Activated CD8-positive, alpha-beta memory T cell treated with anti-CD3 and anti-CD28 coated beads, Interleukin-2, amount 10 ng/mL, durations not matched to agents 7 days and 5 days (primary cell): ENCODE data around the gene SLC25A42. TPM values are rescaled to one million over a fixed set of nuclear protein-coding genes. Genes with fewer than 3 reads are reported as not detected.

Experiments used
- ATAC-seq: fragments of 150-1000 bp; cut with Tn5 transposase; one replicate; pipeline ENCODE4 v1.10.0; 2021; ENCODE audit warnings: moderate library complexity
- CTCF ChIA-PET: fragments of 350-600 bp; sonication (Branson Sonifier 250); formaldehyde crosslinking; loops from one replicate; lab custom pipeline; 2021; ENCODE audit warnings: antibody characterized with exemption; lab: Charles Lee
- DNase-seq: peaks from one replicate; pipeline ENCODE4 v3.0.0-alpha.2; 2020
- H3K27ac Mint-ChIP-seq: one replicate; pipeline ENCODE4 v1.8.0; 2021; ENCODE audit warnings: mild to moderate bottlenecking, mixed read lengths
- H3K27me3 Mint-ChIP-seq: one replicate; pipeline ENCODE4 v1.8.0; 2021; ENCODE audit warnings: mixed read lengths
- H3K36me3 Mint-ChIP-seq: one replicate; pipeline ENCODE4 v1.8.0; 2021; ENCODE audit warnings: mild to moderate bottlenecking, mixed read lengths
- H3K4me1 Mint-ChIP-seq: one replicate; pipeline ENCODE4 v1.8.0; 2021; ENCODE audit warnings: mixed read lengths
- H3K4me3 Mint-ChIP-seq: one replicate; pipeline ENCODE4 v1.8.0; 2021; ENCODE audit warnings: mild to moderate bottlenecking, moderate library complexity, mixed read lengths
- H3K9me3 Mint-ChIP-seq: one replicate; pipeline ENCODE4 v1.8.0; 2022; ENCODE audit warnings: low read depth, mixed read lengths
- total RNA-seq, 2 experiments: library from RNA; stranded (reverse); gene quantifications; one replicate each; pipeline ENCODE4 v1.2.3, GENCODE V29; 2021

SLC25A42 gene
- total RNA-seq, 2 experiments from 2014 or later: 15.6 to 18.7 TPM

DNA sequence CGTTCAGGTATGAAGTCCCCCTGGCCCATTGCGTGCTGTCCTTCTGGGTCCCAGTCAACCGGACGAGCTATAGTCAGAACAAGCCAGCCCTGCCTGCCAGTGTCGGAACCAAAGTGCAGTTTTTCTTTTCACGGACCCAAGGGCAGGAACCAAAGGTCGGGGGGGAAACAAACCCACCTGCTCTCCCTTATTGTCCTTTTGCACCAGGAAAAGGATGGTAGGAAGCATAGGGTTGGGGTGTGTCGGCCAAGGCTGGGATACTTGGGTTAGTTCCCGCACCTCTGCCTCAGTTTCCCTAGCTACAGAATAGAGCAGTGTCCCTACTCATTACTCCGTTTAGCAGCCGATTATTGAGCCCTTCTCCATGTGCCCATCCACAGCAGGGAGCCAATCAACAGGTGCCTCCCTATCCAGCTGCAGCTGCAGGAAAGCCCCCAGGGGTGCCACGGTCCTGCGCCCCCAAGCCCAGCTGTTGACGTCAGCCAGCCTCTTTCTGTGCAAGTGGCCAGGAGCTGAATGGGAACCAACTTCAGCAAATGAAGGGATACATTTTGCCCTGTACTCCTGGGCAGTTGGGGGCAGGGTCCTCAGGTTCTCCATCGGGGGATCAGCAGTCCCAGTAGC lies 9.4 kb upstream of the SLC25A42 start:
- Mint-ChIP-seq H3K36me3 (no peaks in the 10 kb centered on the region), H3K9me3 (no peaks in the 10 kb centered on the region), H3K4me1 (no peaks in the 10 kb centered on the region), H3K27me3 (no peaks in the 10 kb centered on the region), H3K27ac (no peak overlapping the region), H3K4me3 (no peak overlapping the region)
- ATAC-seq (no peak), DNase-seq (no peak)
- CTCF ChIA-PET: interaction anchor here (1.0 to 1.8 kb wide), 4 partner anchors 9 to 89 kb away, joined by 3 to 10 read pairs (median 4); partner anchors contain the start of gene SLC25A42

- no peak for DNase-seq
- ATAC-seq: no peak
- Mint-ChIP-seq H3K36me3 (no peaks in the 10 kb centered on the region), H3K4me3 (no peak overlapping the region), H3K4me1 (no peaks in the 10 kb centered on the region), H3K27me3 (no peaks in the 10 kb centered on the region), H3K9me3 (no peaks in the 10 kb centered on the region), H3K27ac (no peak overlapping the region)
- CTCF ChIA-PET: interaction anchor here (1.0 to 1.8 kb wide), 4 partner anchors 8 to 89 kb away, joined by 3 to 10 read pairs (median 4); partner anchors contain the start of gene SLC25A42
Observed at GRCh38 chr19:19054939-19055440, 8.8 kb upstream of the SLC25A42 start.

DNA sequence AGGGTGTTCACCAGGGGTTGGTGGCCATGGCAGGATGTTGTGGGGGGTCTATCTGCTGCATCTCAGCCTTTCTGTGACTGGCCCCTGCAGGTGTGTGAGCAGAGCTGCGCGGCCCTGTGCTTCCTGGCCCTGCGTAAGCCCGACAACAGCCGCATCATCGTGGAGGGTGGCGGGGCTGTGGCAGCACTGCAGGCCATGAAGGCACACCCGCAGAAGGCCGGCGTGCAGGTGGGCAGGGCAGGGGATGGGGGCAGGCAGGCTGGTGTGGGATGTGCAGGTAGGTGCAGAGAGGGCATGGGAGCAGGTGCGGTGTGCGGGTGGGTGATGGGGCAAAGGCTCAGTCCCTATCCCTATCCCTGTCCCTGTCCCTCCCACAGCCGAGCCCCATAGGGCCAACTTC lies 8.1 kb upstream of the SLC25A42 start:
- H3K4me3 Mint-ChIP-seq: no peak overlapping the region
- H3K27ac Mint-ChIP-seq: no peak overlapping the region
- H3K27me3 Mint-ChIP-seq: no peaks in the 10 kb centered on the region
- H3K4me1 Mint-ChIP-seq: no peaks in the 10 kb centered on the region
- no peaks in the 10 kb centered on the region for H3K36me3 Mint-ChIP-seq
- CTCF ChIA-PET: interaction anchor here (1.8 kb wide), 1 partner anchor 7 kb away, joined by 10 read pairs; the partner anchor contains the start of gene SLC25A42
- no peak for ATAC-seq
- no peaks in the 10 kb centered on the region for H3K9me3 Mint-ChIP-seq
- no peak for DNase-seq

- Mint-ChIP-seq H3K27me3 (no peaks in the 10 kb centered on the region), H3K4me3 (no peak overlapping the region), H3K4me1 (no peaks in the 10 kb centered on the region), H3K9me3 (no peaks in the 10 kb centered on the region), H3K36me3 (no peaks in the 10 kb centered on the region), H3K27ac (no peak overlapping the region)
- ATAC-seq: no peak
- CTCF ChIA-PET: no interaction called here
- no peak for DNase-seq
Observed at GRCh38 chr19:19056636-19057275, 7.0 kb upstream of the SLC25A42 start.

GRCh38 chr19:19057317-19057716 lies 6.5 kb upstream of the SLC25A42 start:
- no peak for DNase-seq
- H3K9me3 Mint-ChIP-seq: no peaks in the 10 kb centered on the region
- no peak overlapping the region for H3K4me3 Mint-ChIP-seq
- H3K4me1 Mint-ChIP-seq: peaks cover under 1% of the 10 kb centered on the region
- CTCF ChIA-PET: interaction anchor here (0.6 kb wide), 1 partner anchor 210 kb away, joined by 3 read pairs; no protein-coding TSS in a partner anchor
- no peaks in the 10 kb centered on the region for H3K36me3 Mint-ChIP-seq
- H3K27me3 Mint-ChIP-seq: no peaks in the 10 kb centered on the region
- no peak overlapping the region for H3K27ac Mint-ChIP-seq
- no peak for ATAC-seq

- Mint-ChIP-seq H3K36me3 (no peaks in the 10 kb centered on the region), H3K27ac (no peak overlapping the region), H3K9me3 (no peaks in the 10 kb centered on the region), H3K4me1 (peaks cover 4% of the 10 kb centered on the region), H3K4me3 (no peak overlapping the region), H3K27me3 (no peaks in the 10 kb centered on the region)
- ATAC-seq (no peak), DNase-seq (no peak)
- CTCF ChIA-PET: interaction anchor here (0.6 kb wide), 1 partner anchor 211 kb away, joined by 3 read pairs; no protein-coding TSS in a partner anchor
Observed at GRCh38 chr19:19057720-19058119, 6.1 kb upstream of the SLC25A42 start.

GRCh38 chr19:19059018-19059836 lies 4.6 kb upstream of the SLC25A42 start:
- no peak for ATAC-seq
- Mint-ChIP-seq H3K27ac (no peak overlapping the region), H3K36me3 (no peaks in the 10 kb centered on the region), H3K27me3 (no peaks in the 10 kb centered on the region), H3K9me3 (no peaks in the 10 kb centered on the region), H3K4me3 (no peak overlapping the region), H3K4me1 (peaks cover 12% of the 10 kb centered on the region)
- CTCF ChIA-PET: interaction anchor here (0.7 to 1.2 kb wide), 3 partner anchors 57 to 82 kb away, joined by 3 read pairs; no protein-coding TSS in a partner anchor
- no peak for DNase-seq

GRCh38 chr19:19059837-19060611 lies 3.8 kb upstream of the SLC25A42 start:
- ATAC-seq (no peak), DNase-seq (no peak)
- Mint-ChIP-seq H3K27me3 (no peaks in the 10 kb centered on the region), H3K27ac (no peak overlapping the region), H3K9me3 (no peaks in the 10 kb centered on the region), H3K4me3 (no peak overlapping the region), H3K4me1 (peaks cover 17% of the 10 kb centered on the region), H3K36me3 (no peaks in the 10 kb centered on the region)
- CTCF ChIA-PET: interaction anchor here (0.7 to 0.9 kb wide), 2 partner anchors 56 to 81 kb away, joined by 3 read pairs; no protein-coding TSS in a partner anchor

GRCh38 chr19:19061506-19061905 lies 2.3 kb upstream of the SLC25A42 start:
- CTCF ChIA-PET: no interaction called here
- no peak overlapping the region for H3K27ac Mint-ChIP-seq
- ATAC-seq: no peak
- no peaks in the 10 kb centered on the region for H3K9me3 Mint-ChIP-seq
- peaks cover 24% of the 10 kb centered on the region for H3K4me1 Mint-ChIP-seq
- H3K4me3 Mint-ChIP-seq: no peak overlapping the region
- H3K36me3 Mint-ChIP-seq: no peaks in the 10 kb centered on the region
- no peak for DNase-seq
- H3K27me3 Mint-ChIP-seq: no peaks in the 10 kb centered on the region

GRCh38 chr19:19062454-19063182 lies 1.2 kb upstream of the SLC25A42 start:
- Mint-ChIP-seq H3K9me3 (no peaks in the 10 kb centered on the region), H3K36me3 (no peaks in the 10 kb centered on the region), H3K27me3 (no peaks in the 10 kb centered on the region), H3K4me3 (peak overlapping the region; percentile 86), H3K27ac (peak overlapping the region; percentile 91), H3K4me1 (peaks cover 29% of the 10 kb centered on the region)
- ATAC-seq (no peak), DNase-seq (no peak)
- CTCF ChIA-PET: interaction anchor here (1.0 to 1.7 kb wide), 4 partner anchors 8 to 83 kb away, joined by 3 to 10 read pairs (median 5); no protein-coding TSS in a partner anchor

GRCh38 chr19:19064098-19064722 lies 416 bp downstream of the SLC25A42 start:
- Mint-ChIP-seq H3K27me3 (no peaks in the 10 kb centered on the region), H3K27ac (peak overlapping the region; percentile 91), H3K9me3 (no peaks in the 10 kb centered on the region), H3K4me3 (peak overlapping the region; percentile 86), H3K36me3 (no peaks in the 10 kb centered on the region), H3K4me1 (peaks cover 35% of the 10 kb centered on the region)
- no peak for DNase-seq
- CTCF ChIA-PET: interaction anchor here (0.7 to 1.7 kb wide), 5 partner anchors 10 to 82 kb away, joined by 3 to 10 read pairs (median 4); no protein-coding TSS in a partner anchor
- ATAC-seq: peak; percentile 0
